Loucy (cell line): Measurements from ENCODE around the gene LIN37.

Source experiments
- EZH2phosphoT487 ChIP-seq: fragments of 200-600 bp; IDR thresholded peaks from 2 replicates; pipeline ENCODE4 v1.6.1; 2018; ENCODE audit warnings: antibody characterized with exemption, mild to moderate bottlenecking, moderate library complexity, borderline replicate concordance
- TF ChIP-seq, protein P1 (sequence below): fragments of 200-600 bp; sonication (generic); conservative IDR thresholded peaks from 2 replicates; pipeline ENCODE4 v1.5.1; 2014; ENCODE audit warnings: mild to moderate bottlenecking, antibody characterized with exemption, low read length

DNA sequence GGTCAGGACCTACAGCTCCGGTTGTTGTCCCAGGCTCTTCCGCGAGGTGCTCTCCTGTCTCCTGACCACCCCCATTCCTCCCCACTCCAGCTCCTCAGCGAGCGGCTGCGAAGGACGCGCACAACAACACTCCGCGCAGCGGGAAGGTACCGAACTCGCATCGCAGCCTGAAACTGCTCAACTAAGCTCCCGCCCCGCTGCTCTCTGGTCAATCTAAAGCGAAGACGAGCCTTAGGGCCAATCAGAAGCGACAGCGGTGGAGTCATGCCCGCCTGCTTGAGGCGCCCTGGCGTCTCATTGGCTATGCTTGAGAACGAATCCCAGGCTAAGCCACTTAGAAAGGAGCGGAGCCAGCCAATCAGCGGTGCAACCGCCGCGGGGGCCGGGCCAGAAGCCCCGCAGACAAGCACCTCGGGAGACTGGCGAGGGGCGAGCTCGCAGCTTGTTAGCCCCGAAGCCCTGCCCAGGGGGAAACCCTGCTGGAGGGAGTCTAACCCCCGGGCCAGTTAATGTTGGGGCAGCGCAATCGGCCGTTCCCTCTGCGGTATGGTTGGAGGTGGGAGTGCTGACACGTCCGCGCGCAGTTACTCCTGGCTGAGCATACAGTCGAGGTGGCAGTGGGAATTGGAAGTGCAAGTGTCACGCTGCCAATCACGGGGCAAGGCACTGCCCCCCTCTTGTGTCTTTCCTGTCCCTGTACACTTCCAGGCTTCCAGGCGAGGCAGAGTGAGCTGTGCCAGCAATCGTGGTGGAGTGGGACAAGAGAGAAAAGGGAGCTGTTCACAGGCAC, 46.0 kb upstream of the LIN37 start:
- TF ChIP-seq, protein P1, sequence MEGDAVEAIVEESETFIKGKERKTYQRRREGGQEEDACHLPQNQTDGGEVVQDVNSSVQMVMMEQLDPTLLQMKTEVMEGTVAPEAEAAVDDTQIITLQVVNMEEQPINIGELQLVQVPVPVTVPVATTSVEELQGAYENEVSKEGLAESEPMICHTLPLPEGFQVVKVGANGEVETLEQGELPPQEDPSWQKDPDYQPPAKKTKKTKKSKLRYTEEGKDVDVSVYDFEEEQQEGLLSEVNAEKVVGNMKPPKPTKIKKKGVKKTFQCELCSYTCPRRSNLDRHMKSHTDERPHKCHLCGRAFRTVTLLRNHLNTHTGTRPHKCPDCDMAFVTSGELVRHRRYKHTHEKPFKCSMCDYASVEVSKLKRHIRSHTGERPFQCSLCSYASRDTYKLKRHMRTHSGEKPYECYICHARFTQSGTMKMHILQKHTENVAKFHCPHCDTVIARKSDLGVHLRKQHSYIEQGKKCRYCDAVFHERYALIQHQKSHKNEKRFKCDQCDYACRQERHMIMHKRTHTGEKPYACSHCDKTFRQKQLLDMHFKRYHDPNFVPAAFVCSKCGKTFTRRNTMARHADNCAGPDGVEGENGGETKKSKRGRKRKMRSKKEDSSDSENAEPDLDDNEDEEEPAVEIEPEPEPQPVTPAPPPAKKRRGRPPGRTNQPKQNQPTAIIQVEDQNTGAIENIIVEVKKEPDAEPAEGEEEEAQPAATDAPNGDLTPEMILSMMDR = no peak
- no peak for TF ChIP-seq EZH2phosphoT487
